ENCODE results near the gene MAEA. TPM values are rescaled to one million over a fixed set of nuclear protein-coding genes. Genes with fewer than 3 reads are reported as not detected.

The MAEA gene
- total and polyA plus RNA-seq, 9 of the 15 experiments (the other 6 are each of a cell fraction or from before 2014, with no cell fraction given) = 2.1 to 86.5 (median 45.0) TPM

DNA sequence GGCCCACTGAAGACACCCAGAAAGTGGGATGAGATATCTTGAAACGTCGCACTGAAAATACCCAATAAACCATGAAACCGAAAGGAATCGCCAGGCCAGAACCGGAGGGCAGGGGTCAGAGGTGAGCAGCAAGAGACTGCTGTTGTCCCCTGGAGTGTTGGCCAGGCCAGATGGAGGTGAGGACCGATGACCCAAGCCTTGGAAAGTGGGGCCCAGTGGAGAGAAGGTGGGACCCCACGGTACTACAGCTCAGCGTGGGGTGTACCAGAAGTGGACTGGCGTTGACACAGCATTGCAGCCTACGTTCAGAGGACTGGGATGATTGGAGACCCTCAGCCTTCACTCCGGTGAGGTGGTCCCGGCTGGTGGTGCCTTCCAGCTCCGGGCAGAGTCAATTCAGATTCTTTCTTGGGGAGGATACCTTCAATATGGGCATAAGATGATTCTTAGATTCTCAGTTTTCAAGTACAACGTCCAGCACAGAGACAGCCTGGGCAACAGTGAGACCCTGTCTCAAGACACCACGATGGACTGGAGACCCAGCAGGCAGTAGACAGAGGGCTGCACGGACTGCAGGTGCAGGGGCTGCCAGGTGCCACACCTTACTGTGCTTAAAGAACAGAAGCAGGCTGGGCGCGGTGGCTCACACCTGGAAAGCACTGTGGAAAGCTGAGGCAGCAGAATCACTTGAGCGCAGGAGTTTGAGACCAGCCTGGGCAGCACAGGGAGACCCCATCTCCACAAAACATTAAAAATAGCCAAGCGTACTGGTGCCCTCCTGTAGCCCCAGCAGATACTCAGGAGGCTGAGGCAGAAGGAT is 23.3 kb downstream of the MAEA start:
- Histone ChIP-seq H3K9me3 (replicated peaks; ENCODE audit: control insufficient read depth, insufficient read depth, low read depth, low read length) (no peaks in the 10 kb centered on the region), H3K4me3 (no peak overlapping the region), H3K4me1 (replicated peaks in 1 of 2; ENCODE audit: control insufficient read depth in 2 of 2, insufficient read depth in 2 of 2, low read length in 2 of 2) (peaks cover 4 to 41% of the 10 kb centered on the region in 2 experiments; a peak in 4 of 5 replicates), H3K27me3 (ENCODE audit: control insufficient read depth in 2 of 2, insufficient read depth in 2 of 2, low read length in 2 of 2) (no peaks in the 10 kb centered on the region; a peak in 1 of 5 replicates), H3K4me2 (ENCODE audit: insufficient read depth, low read length) (no peak overlapping the region), H3K36me3 (ENCODE audit: control insufficient read depth, insufficient read depth, low read length) (peaks cover 63% of the 10 kb centered on the region; the same call in 2 of the 3 replicates), H3K27ac (ENCODE audit: extremely low read depth, low read depth, low read length) (no peak overlapping the region), H2AFZ (ENCODE audit: low read depth, low read length) (no peak overlapping the region), H3K9ac (ENCODE audit: insufficient read depth in 1 of 2, low read depth in 2 of 2, low read length in 2 of 2) (0 out of 4 replicates have a peak overlapping the region, but pooled peaks of 1 of the 2 experiments have one; percentile 17), H4K20me1 (replicated peaks; ENCODE audit: control insufficient read depth, insufficient read depth, low read length) (peaks cover 12% of the 10 kb centered on the region), H3K79me2 (ENCODE audit: control insufficient read depth, insufficient read depth, low read length) (peaks cover 43% of the 10 kb centered on the region), H3K9me1 (ENCODE audit: control insufficient read depth, insufficient read depth, low read length) (no peaks in the 10 kb centered on the region)
- BruUV-seq (replicated peaks) = no TSS peak
- no peak for DNase-seq (ENCODE audit: extremely low read depth in 1 of 4, low spot score in 3 of 4)
- TF ChIP-seq RBM39 (optimal IDR thresholded peaks at IDR 0.05; ENCODE audit: low read depth, low read length) (no peak), CBX8 (IDR thresholded peaks at IDR 0.05; ENCODE audit: borderline replicate concordance, extremely low read depth, low read depth, low read length, poor library complexity, severe bottlenecking) (no peak), ZNF146 (CRISPR knock-in tag; IDR thresholded peaks at IDR 0.05; ENCODE audit: unreplicated experiment) (no peak)
- TF ChIP-seq, protein P1, sequence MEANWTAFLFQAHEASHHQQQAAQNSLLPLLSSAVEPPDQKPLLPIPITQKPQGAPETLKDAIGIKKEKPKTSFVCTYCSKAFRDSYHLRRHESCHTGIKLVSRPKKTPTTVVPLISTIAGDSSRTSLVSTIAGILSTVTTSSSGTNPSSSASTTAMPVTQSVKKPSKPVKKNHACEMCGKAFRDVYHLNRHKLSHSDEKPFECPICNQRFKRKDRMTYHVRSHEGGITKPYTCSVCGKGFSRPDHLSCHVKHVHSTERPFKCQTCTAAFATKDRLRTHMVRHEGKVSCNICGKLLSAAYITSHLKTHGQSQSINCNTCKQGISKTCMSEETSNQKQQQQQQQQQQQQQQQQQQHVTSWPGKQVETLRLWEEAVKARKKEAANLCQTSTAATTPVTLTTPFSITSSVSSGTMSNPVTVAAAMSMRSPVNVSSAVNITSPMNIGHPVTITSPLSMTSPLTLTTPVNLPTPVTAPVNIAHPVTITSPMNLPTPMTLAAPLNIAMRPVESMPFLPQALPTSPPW (CRISPR knock-in tag; IDR thresholded peaks at IDR 0.05) = no peak
- TF ChIP-seq, protein P2, sequence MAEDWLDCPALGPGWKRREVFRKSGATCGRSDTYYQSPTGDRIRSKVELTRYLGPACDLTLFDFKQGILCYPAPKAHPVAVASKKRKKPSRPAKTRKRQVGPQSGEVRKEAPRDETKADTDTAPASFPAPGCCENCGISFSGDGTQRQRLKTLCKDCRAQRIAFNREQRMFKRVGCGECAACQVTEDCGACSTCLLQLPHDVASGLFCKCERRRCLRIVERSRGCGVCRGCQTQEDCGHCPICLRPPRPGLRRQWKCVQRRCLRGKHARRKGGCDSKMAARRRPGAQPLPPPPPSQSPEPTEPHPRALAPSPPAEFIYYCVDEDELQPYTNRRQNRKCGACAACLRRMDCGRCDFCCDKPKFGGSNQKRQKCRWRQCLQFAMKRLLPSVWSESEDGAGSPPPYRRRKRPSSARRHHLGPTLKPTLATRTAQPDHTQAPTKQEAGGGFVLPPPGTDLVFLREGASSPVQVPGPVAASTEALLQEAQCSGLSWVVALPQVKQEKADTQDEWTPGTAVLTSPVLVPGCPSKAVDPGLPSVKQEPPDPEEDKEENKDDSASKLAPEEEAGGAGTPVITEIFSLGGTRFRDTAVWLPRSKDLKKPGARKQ (CRISPR knock-in tag; IDR thresholded peaks at IDR 0.05) = no peak
- in situ Hi-C loops (cut with MboI) (no loop called here), intact Hi-C loops (cut with micrococcal nuclease) (no loop called here)
- WGBS (ENCODE audit: insufficient coverage, low coverage, missing lambda C conversion rate) = 98% methylated on average over 18 of the region's 20 CpGs
- CTCF ChIA-PET (ENCODE audit: low intra/inter-chr PET ratio) = no interaction called here
- ATAC-seq = no peak
- no peak for FAIRE-seq
- POLR2A ChIA-PET = no interaction called here
